Renal pelvis (tissue), 4 donors: Measurements from ENCODE around the gene RFX2. TPM values are rescaled to one million over a fixed set of nuclear protein-coding genes. Genes with fewer than 3 reads are reported as not detected.
A peak's percentile ranks its signal among the peaks of the same experiment; 100 is the strongest.
"Not testable (repeated sequence)": the region's sequence is repeated elsewhere in the genome, so short reads cannot be mapped to it uniquely, and the experiment has no call there.

Experiments
- DNase-seq: peaks from one replicate; pipeline ENCODE4 v3.0.0-alpha.2; 2013
- polyA plus RNA-seq, 3 donors: library from polyadenylated mRNA; unstranded; fragments of 120-200 nt; gene quantifications; one replicate each; pipeline ENCODE4 v1.2.1, GENCODE V29; 2013; ENCODE audit not compliant: insufficient read length in 3 of 3

The RFX2 gene
- polyA plus RNA-seq, 3 donors, result 7.2 to 11.0 (median 9.7) TPM

DNA sequence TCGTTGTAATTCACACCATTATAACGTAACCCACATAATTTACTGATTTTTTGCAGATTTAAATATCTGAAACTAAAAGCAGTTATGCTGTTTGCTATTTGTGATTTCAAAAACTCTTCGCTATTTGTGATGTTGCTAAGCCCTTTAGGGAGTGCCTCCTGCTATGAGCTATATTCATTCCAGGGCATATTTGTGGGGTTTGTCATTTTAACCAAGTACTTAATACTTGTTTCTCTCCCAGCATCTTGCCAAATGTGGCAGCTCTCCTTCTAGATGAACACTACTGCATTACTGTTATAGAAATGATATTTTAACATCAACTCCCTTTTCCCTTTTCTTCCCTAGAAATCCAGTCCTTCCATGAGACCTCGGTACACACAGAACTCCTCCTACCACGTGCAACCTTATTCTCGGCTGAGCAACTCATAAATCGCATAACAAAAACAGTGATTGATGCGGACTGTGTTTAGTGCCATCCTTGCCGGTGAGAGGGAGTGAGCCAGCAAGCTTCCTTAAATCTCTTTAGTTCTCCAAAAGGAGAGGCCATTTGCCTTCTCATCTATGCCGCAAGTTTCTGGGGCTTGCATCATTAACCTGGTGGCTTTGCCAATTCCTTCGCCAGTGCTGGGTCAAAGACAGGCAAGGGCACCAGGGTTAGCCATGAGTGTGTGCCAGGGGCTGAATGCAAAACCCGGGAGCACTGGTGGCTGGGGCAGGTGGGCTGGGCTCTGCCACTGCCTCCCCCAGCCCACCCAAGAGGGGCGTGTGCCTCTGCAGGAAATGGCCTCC, 33.4 kb downstream of the RFX2 start:
- DNase-seq, result no peak

GRCh38 chr19:6076291-6076665, 34.0 kb downstream of the RFX2 start:
- no peak for DNase-seq

DNA sequence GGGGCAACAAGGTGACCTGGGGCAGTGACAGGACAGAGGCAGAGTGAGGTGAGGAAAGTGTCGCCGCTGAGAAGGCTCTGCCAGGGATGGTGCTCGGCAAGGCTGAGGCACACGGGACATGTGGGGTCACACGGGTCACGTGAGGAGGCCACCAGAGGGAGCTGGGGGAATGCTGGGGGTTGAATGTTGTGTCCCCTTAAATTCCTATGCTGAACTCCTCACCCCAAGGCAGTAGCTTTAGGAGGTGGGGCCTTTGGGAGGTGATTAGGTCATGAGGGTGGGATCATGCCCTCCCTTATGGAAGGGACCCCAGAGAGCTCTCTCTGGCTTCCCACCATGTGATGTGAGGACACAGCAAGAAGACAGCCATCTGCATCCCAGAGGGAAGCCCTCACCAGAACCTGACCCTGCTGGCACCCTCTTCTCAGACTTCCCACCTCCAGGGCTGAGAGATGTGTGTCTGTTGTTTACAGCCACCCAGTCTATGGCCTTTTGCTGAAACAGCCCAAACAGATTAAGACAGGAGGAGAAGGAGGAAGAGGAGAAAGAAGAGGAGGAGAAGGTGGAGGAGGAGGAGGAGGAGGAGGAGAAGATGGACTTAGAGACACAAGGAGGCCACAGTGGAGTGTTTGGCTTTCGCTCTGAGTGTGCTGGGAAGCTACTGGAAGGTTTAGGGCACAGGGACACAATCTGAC, 35.4 kb downstream of the RFX2 start:
- DNase-seq, result no peak

GRCh38 chr19:6073858-6074708, 36.2 kb downstream of the RFX2 start:
- no peak for DNase-seq

DNA sequence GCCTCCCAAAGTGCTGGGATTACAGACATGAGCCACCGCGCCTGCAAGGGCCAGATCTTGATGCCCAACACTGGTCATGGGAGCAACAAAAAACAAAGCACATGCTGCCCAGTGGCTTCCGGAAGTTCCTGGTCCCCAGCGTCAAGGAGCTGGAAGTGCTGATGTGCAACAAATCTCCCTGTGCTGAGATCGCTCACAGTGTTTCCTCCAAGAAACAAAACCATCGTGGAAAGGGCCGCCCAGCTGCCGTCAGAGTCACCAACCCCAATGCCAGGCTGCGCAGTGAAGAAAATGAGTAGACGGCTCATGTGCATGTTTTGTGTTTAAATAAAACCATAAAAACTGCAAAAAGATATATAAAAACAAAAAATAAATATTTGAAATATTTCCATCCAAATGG, 37.1 kb downstream of the RFX2 start:
- DNase-seq, result not testable (repeated sequence)

- no peak for DNase-seq
Measured at GRCh38 chr19:6071875-6072274, 38.4 kb downstream of the RFX2 start.

GRCh38 chr19:6070720-6071485, 39.4 kb downstream of the RFX2 start:
- DNase-seq, result no peak

- DNase-seq, result no peak
Measured at GRCh38 chr19:6070207-6070681, 40.1 kb downstream of the RFX2 start.

GRCh38 chr19:6069268-6069791, 41.0 kb downstream of the RFX2 start:
- no peak for DNase-seq

DNA sequence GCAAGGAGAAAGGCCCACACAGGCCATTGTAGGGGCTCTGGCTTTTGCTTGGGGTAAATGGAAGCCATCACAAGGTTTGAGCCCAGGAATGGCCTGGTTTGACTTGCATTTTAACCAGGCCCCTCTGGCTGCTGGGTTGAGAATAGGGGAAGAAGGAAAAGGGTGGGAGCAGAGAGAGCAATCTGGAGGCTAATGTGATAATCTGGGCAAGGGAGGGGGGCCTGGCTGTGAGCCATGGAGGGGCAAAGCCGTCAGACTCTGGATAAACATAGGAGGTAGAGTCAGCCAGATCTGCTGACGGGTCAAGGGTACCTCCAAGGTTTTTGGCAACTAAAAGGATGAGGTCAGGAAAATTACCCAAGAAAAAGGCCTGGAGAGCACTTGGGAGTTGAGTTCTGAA, 41.6 kb downstream of the RFX2 start:
- DNase-seq, result no peak

DNA sequence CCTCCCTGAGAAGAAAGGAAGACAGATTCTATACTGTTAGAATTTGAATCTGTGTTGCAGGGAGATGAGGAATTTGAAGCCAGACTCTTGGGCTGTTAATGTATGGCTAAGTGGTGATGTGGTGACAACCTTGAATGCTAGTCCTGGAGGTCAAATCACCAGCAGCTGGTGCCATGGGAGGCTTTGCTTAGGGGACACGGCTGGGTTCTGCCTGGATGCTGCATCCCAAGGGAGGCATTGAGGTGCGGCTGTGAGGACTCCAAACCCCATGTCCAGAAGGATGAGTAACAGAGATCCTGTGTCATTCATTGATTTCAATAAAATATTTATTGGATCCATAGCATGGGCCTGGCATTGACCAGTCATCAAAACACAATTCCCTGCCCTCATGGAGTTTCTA, 42.3 kb downstream of the RFX2 start:
- DNase-seq, result no peak

DNA sequence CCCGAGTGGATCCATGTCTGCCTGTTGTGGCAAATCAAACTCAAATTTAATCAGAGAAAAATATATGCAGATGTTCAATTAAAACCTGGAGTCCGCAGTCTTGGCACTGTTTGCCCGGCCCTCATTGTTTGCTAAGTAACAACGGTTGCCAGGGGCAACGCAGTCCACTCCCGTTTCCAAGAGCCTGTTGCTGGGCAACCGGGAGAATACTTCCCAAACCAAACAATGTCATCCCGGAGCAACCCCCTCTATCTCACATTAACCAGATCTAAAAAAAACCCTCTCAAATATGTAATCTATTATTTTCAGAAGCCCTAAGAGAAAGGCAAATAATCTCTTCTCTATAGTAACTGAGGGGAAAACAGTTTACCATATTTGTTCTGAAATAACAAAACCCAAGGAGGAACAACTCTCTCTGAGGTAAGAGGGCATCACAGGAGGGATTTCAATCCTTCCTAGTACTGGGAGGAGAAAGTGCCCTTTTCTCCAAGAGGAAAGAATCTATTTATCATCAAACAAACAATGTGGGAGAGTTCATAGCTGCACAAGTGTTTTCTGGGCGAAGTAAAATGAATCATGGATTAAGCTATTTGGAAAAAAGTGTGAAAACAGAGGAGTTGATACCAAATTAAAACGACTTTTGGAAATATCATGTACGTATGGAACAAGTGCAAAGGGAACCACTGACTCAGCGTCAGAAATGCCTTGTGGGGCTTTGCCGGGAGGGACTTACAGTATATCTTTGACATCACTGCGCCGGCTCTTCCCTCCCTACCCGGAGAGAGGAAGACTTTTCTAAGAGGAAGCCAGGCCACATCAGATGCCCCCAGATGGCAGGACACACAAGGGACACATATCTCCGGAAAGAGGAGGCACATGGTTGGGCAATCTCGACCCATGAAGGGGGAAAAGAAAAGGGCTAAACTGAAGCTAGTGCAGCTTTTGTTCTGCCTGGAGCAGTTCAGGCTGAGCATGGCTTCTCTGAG, 43.3 kb downstream of the RFX2 start:
- peak; percentile 97 for DNase-seq

DNA sequence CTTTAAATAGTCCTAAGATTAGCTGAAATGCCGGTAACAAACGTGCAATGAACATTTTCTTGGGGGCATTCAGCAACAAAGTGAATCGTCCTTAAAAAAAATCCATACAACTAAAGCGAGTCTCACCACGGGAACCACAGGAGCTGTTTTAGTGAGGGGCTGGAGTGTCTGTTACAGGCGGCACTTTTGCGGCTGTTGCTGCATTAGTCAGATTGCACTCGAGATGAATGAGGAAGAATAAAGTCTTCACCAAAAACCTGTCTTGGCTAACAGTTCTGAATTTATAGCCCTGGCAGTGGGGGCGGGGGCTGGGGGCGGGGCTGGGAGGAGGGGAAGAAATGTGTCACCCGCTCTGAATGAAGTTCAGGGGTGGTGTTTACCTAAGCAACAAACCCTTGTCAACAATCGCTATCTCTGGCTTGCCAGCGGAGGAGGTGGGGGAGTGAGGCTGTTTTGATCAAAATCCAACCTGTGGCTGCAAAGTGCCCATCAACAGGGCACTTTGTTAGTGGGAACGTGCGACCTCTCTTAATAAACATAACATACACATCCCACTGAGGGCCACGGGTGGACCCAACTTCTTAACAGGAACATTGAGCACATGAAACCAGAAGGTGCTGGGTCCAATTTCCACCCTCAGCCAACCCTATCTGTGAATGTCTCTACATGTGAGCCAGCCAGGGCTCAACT, 44.5 kb downstream of the RFX2 start:
- DNase-seq, result peak; percentile 60

GRCh38 chr19:6064336-6065073, 45.8 kb downstream of the RFX2 start:
- no peak for DNase-seq

GRCh38 chr19:6063576-6064335, 46.5 kb downstream of the RFX2 start:
- DNase-seq, result no peak

DNA sequence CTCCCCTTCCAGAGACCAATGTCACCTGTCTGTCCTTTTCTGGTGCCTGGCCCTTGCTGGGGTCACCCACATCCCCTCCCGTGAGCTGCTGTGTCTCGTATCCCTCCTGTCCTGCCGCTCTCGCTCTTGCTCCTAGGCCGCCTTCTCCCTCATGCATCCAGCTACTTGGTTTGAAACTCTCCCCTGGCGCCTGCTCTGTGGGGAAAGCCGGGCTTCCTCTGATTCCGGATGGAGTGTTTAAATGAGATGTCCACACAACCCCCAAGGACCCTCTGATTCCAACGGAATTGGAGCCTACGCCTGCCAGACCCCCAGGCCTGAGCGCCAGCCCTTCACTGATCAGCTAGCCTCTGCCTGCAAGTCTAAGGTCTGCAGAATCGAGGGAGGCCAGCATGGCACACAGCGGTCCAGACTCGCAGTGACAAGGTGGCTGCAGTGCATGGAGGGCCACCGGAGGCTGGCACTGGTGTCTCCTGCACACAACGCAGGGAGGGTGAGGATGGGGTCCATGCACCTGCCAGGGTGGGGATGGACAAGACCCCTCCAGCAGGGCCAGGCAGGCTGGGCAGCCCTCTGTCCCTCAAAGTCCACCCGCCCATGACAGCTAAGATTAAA, 47.2 kb downstream of the RFX2 start:
- no peak for DNase-seq

- no peak for DNase-seq
Measured at GRCh38 chr19:6062274-6062673, 48.0 kb downstream of the RFX2 start.
